ENCODE measurements around the gene CDC23. TPM values are rescaled to one million over a fixed set of nuclear protein-coding genes. Genes with fewer than 3 reads are reported as not detected.

The CDC23 gene
- total RNA-seq, 2 donors from 2014 or later: 14.7 to 23.9 TPM

GRCh38 chr5:138230261-138230660 is 17.1 kb upstream of the CDC23 start:
- Histone ChIP-seq H3K27ac (no peak overlapping the region), H3K4me3 (no peak overlapping the region), H3K9me3 (no peaks in the 10 kb centered on the region), H3K36me3 (no peaks in the 10 kb centered on the region), H3K27me3 (replicated peaks; ENCODE audit: insufficient read depth) (no peaks in the 10 kb centered on the region), H3K4me1 (replicated peaks) (no peaks in the 10 kb centered on the region)
- DNase-seq (ENCODE audit: low spot score): no peak
- intact Hi-C loops (cut with DNase I): no loop called here
- TF ChIP-seq POLR2A (IDR thresholded peaks at IDR 0.05) (no peak), CTCF (IDR thresholded peaks at IDR 0.05) (no peak), POLR2AphosphoS5 (IDR thresholded peaks at IDR 0.05) (no peak)

GRCh38 chr5:138229387-138229786 is 16.3 kb upstream of the CDC23 start:
- no peak overlapping the region for H3K27ac ChIP-seq
- H3K4me1 ChIP-seq (replicated peaks): no peaks in the 10 kb centered on the region
- WGBS: 74% methylated on average over 6 of the region's 6 CpGs
- no peaks in the 10 kb centered on the region for H3K27me3 ChIP-seq (replicated peaks; ENCODE audit: insufficient read depth)
- intact Hi-C loops (cut with DNase I): loop anchor here (10.0 kb wide), 1 partner anchor 275 kb away; no protein-coding TSS in a partner anchor
- TF ChIP-seq POLR2AphosphoS5 (IDR thresholded peaks at IDR 0.05): no peak
- TF ChIP-seq CTCF (IDR thresholded peaks at IDR 0.05): no peak
- TF ChIP-seq POLR2A (IDR thresholded peaks at IDR 0.05): no peak
- no peaks in the 10 kb centered on the region for H3K36me3 ChIP-seq
- H3K4me3 ChIP-seq: no peak overlapping the region
- H3K9me3 ChIP-seq: no peaks in the 10 kb centered on the region
- no peak for DNase-seq (ENCODE audit: low spot score)

- intact Hi-C loops (cut with DNase I): loop anchor here (10.0 kb wide), 1 partner anchor 278 kb away; no protein-coding TSS in a partner anchor
These were observed 13.8 kb upstream of the CDC23 start for GRCh38 chr5:138226910-138227309.

GRCh38 chr5:138224712-138225111 is 11.6 kb upstream of the CDC23 start:
- 79% methylated on average over 6 of the region's 6 CpGs for WGBS
- Histone ChIP-seq H3K27me3 (replicated peaks; ENCODE audit: insufficient read depth) (no peaks in the 10 kb centered on the region), H3K36me3 (no peaks in the 10 kb centered on the region), H3K27ac (no peak overlapping the region), H3K4me3 (no peak overlapping the region), H3K9me3 (no peaks in the 10 kb centered on the region), H3K4me1 (replicated peaks) (no peaks in the 10 kb centered on the region)
- TF ChIP-seq CTCF (IDR thresholded peaks at IDR 0.05): no peak
- TF ChIP-seq POLR2AphosphoS5 (IDR thresholded peaks at IDR 0.05): no peak
- no peak for TF ChIP-seq POLR2A (IDR thresholded peaks at IDR 0.05)
- no peak for DNase-seq (ENCODE audit: low spot score)
- intact Hi-C loops (cut with DNase I): loop anchor here (5.0 to 10.0 kb wide), 3 partner anchors 58 to 280 kb away; no protein-coding TSS in a partner anchor

More at GRCh38 chr5:138226910-138227309, 13.8 kb upstream of the CDC23 start:
- Histone ChIP-seq H3K36me3 (no peaks in the 10 kb centered on the region), H3K27me3 (replicated peaks; ENCODE audit: insufficient read depth) (no peaks in the 10 kb centered on the region), H3K4me1 (replicated peaks) (no peaks in the 10 kb centered on the region), H3K27ac (no peak overlapping the region), H3K4me3 (no peak overlapping the region), H3K9me3 (no peaks in the 10 kb centered on the region)
- TF ChIP-seq POLR2A (IDR thresholded peaks at IDR 0.05): no peak
- no peak for TF ChIP-seq CTCF (IDR thresholded peaks at IDR 0.05)
- no peak for TF ChIP-seq POLR2AphosphoS5 (IDR thresholded peaks at IDR 0.05)
- no peak for DNase-seq (ENCODE audit: low spot score)

GRCh38 chr5:138223532-138223931 is 10.4 kb upstream of the CDC23 start:
- no peak overlapping the region for H3K4me3 ChIP-seq
- 100% methylated on average over 1 of the region's 1 CpG for WGBS
- H3K9me3 ChIP-seq: no peaks in the 10 kb centered on the region
- TF ChIP-seq POLR2AphosphoS5 (IDR thresholded peaks at IDR 0.05) (no peak), CTCF (IDR thresholded peaks at IDR 0.05) (no peak), POLR2A (IDR thresholded peaks at IDR 0.05) (no peak)
- H3K27me3 ChIP-seq (replicated peaks; ENCODE audit: insufficient read depth): no peaks in the 10 kb centered on the region
- no peak overlapping the region for H3K27ac ChIP-seq
- H3K4me1 ChIP-seq (replicated peaks): no peaks in the 10 kb centered on the region
- no peak for DNase-seq (ENCODE audit: low spot score)
- intact Hi-C loops (cut with DNase I): loop anchor here (5.0 to 10.0 kb wide), 3 partner anchors 59 to 281 kb away; no protein-coding TSS in a partner anchor
- no peaks in the 10 kb centered on the region for H3K36me3 ChIP-seq
